Measurements from ENCODE around the gene FLAD1. TPM values are rescaled to one million over a fixed set of nuclear protein-coding genes. Genes with fewer than 3 reads are reported as not detected.

Gene FLAD1
- total RNA-seq, 1 experiment from 2014 or later = 97.0 TPM

- Histone ChIP-seq H3K9ac (ENCODE audit: extremely low read depth, insufficient read length, low read length) (peak overlapping the region; percentile 68), H3K23ac (ENCODE audit: insufficient read length, low read depth, low read length) (no peak overlapping the region)
Measured at GRCh38 chr1:154973344-154974101, 9.6 kb upstream of the FLAD1 start.

More at GRCh38 chr1:154973344-154974101, 9.6 kb upstream of the FLAD1 start:
- peaks cover 4% of the 10 kb centered on the region; the same call in 1 of the 2 replicates for H3K4me1 ChIP-seq (ENCODE audit: insufficient read depth, low read length)
- no peak overlapping the region for H4K91ac ChIP-seq (ENCODE audit: insufficient read length, low read depth, low read length)
- DNase-seq = peak; percentile 98
- no peak overlapping the region for H2BK12ac ChIP-seq (ENCODE audit: insufficient read length, low read depth, low read length)
- peaks cover 8 to 31% (median 14%) of the 10 kb centered on the region in 3 experiments; a peak in 6 of 7 replicates for H3K36me3 Mint-ChIP-seq (ENCODE audit: insufficient read depth in 1 of 3, low read depth in 3 of 3)
- H3K79me2 ChIP-seq (ENCODE audit: insufficient read depth, low read length) = peaks cover 34% of the 10 kb centered on the region
- H3K79me1 ChIP-seq (ENCODE audit: insufficient read depth, low read depth, low read length, poor library complexity, severe bottlenecking) = peaks cover 4% of the 10 kb centered on the region
- peaks cover 42% of the 10 kb centered on the region for H3K23me2 ChIP-seq (ENCODE audit: insufficient read length, low read depth, low read length, poor library complexity, severe bottlenecking)
- H3K14ac ChIP-seq (ENCODE audit: insufficient read depth, low read length) = peak overlapping the region; percentile 75; the same call in 1 of the 2 replicates
- peak; percentile 21; the same call in 1 of the 3 replicates for TF ChIP-seq CTCF (conservative IDR thresholded peaks at IDR 0.05)
- peak overlapping the region; percentile 21 for H2BK5ac ChIP-seq (ENCODE audit: insufficient read length, low read length)
- peak overlapping the region; percentile 97 for H3K27ac ChIP-seq (ENCODE audit: insufficient read length, low read depth, low read length)
- H2AK5ac ChIP-seq (ENCODE audit: insufficient read length, low read length) = no peak overlapping the region
- no peak overlapping the region for H3K56ac ChIP-seq (ENCODE audit: insufficient read length, low read depth, low read length)
- H3K9me3 Mint-ChIP-seq = no peaks in the 10 kb centered on the region
- no peak overlapping the region for H2BK120ac ChIP-seq (ENCODE audit: low read depth, low read length, poor library complexity, severe bottlenecking)
- peaks cover 38 to 40% of the 10 kb centered on the region in 2 experiments for H3K4me1 Mint-ChIP-seq
- no peak overlapping the region for H4K8ac ChIP-seq (replicated peaks; ENCODE audit: insufficient read length, low read depth, low read length)
- no peaks in the 10 kb centered on the region for H3K27me3 Mint-ChIP-seq (ENCODE audit: low read depth)
- H3K27me3 ChIP-seq (ENCODE audit: insufficient read depth, low read length) = no peaks in the 10 kb centered on the region
- no peaks in the 10 kb centered on the region for H3K9me3 ChIP-seq (ENCODE audit: control insufficient read depth, low read depth, low read length)
- H3K4ac ChIP-seq (ENCODE audit: low read depth, low read length) = no peak overlapping the region
- no peak overlapping the region for H2BK15ac ChIP-seq (ENCODE audit: low read depth, low read length)
- peak overlapping the region; percentile 41 for H3K18ac ChIP-seq (ENCODE audit: insufficient read length, low read depth, low read length)
- H4K5ac ChIP-seq (ENCODE audit: insufficient read length, low read depth, low read length) = no peak overlapping the region
- WGBS (ENCODE audit: extremely low coverage, insufficient read length, low lambda C conversion rate) = no CpG with 5 or more reads among the region's 37 CpGs
- no peak overlapping the region for H2AFZ ChIP-seq (ENCODE audit: low read length)
- H2BK20ac ChIP-seq (ENCODE audit: low read depth, low read length, poor library complexity, severe bottlenecking) = no peak overlapping the region
- H3K4me3 Mint-ChIP-seq = no peak overlapping the region; a peak in 1 of 5 replicates
- no peaks in the 10 kb centered on the region for H4K20me1 ChIP-seq (ENCODE audit: control insufficient read depth, insufficient read depth, insufficient read length)
- H3T11ph ChIP-seq (ENCODE audit: low read length) = peak overlapping the region; percentile 93
- H3K4me2 ChIP-seq (ENCODE audit: insufficient read depth, insufficient read length, low read length) = peak overlapping the region; percentile 68
- no peak overlapping the region; a peak in 1 of 7 replicates for H3K27ac Mint-ChIP-seq

All from H9 (cell line).